HEK293 (cell line): Measurements from ENCODE around the gene PIEZO1.
A peak's percentile ranks its signal among the peaks of the same experiment; 100 is the strongest.

Source experiments
- BCL11A ChIP-seq: fragments of 450-650 bp; formaldehyde crosslinking; IDR thresholded peaks from 2 replicates; pipeline ENCODE4 v1.5.1; 2016; ENCODE audit warnings: low read depth, missing biosample characterization, missing genetic modification characterization
- GFI1B ChIP-seq: fragments of 450-650 bp; formaldehyde crosslinking; IDR thresholded peaks from 2 replicates; pipeline ENCODE4 v1.5.1; 2016; ENCODE audit warnings: missing biosample characterization, missing genetic modification characterization
- GLIS1 ChIP-seq: fragments of 450-650 bp; formaldehyde crosslinking; IDR thresholded peaks from 2 replicates; pipeline ENCODE4 v1.5.1; 2016; ENCODE audit warnings: missing biosample characterization, missing genetic modification characterization
- KLF1 ChIP-seq: fragments of 450-650 bp; formaldehyde crosslinking; IDR thresholded peaks from 2 replicates; pipeline ENCODE4 v1.5.1; 2016; ENCODE audit warnings: missing biosample characterization, missing genetic modification characterization
- PATZ1 ChIP-seq: fragments of 450-650 bp; formaldehyde crosslinking; IDR thresholded peaks from 2 replicates; pipeline ENCODE4 v1.5.1; 2016; ENCODE audit warnings: missing biosample characterization, missing genetic modification characterization
- PRDM4 ChIP-seq: fragments of 450-650 bp; formaldehyde crosslinking; IDR thresholded peaks from 2 replicates; pipeline ENCODE4 v1.5.1; 2017; ENCODE audit warnings: missing biosample characterization, missing genetic modification characterization
- SCRT2 ChIP-seq: fragments of 450-650 bp; formaldehyde crosslinking; IDR thresholded peaks from 2 replicates; pipeline ENCODE4 v1.5.1; 2016; ENCODE audit warnings: missing biosample characterization, missing genetic modification characterization
- YY1 ChIP-seq: fragments of 450-650 bp; formaldehyde crosslinking; IDR thresholded peaks from 2 replicates; pipeline ENCODE4 v1.5.1; 2018; ENCODE audit warnings: missing biosample characterization, missing genetic modification characterization
- YY2 ChIP-seq: fragments of 450-650 bp; formaldehyde crosslinking; IDR thresholded peaks from 2 replicates; pipeline ENCODE4 v1.5.1; 2016; ENCODE audit warnings: missing biosample characterization, missing genetic modification characterization
- ZBTB7A ChIP-seq: fragments of 450-650 bp; formaldehyde crosslinking; IDR thresholded peaks from 2 replicates; pipeline ENCODE4 v1.5.1; 2016; ENCODE audit warnings: low read depth, missing biosample characterization, missing genetic modification characterization
- ZNF211 ChIP-seq: fragments of 450-650 bp; formaldehyde crosslinking; IDR thresholded peaks from 2 replicates; pipeline ENCODE4 v1.5.1; 2016; ENCODE audit warnings: low read depth, missing biosample characterization, missing genetic modification characterization
- ZNF24 ChIP-seq: fragments of 450-650 bp; formaldehyde crosslinking; IDR thresholded peaks from 2 replicates; pipeline ENCODE4 v1.5.1; 2016; ENCODE audit warnings: missing biosample characterization, missing genetic modification characterization
- ZNF324 ChIP-seq: fragments of 450-650 bp; formaldehyde crosslinking; IDR thresholded peaks from 2 replicates; pipeline ENCODE4 v1.5.1; 2016; ENCODE audit warnings: missing biosample characterization, missing genetic modification characterization
- ZNF366 ChIP-seq: fragments of 450-650 bp; formaldehyde crosslinking; conservative IDR thresholded peaks from 2 replicates; pipeline ENCODE4 v1.5.1; 2016; ENCODE audit warnings: missing biosample characterization, missing genetic modification characterization
- ZNF48 ChIP-seq: fragments of 450-650 bp; formaldehyde crosslinking; IDR thresholded peaks from 2 replicates; pipeline ENCODE4 v1.5.1; 2016; ENCODE audit warnings: missing biosample characterization, missing genetic modification characterization
- ZNF560 ChIP-seq: fragments of 450-650 bp; formaldehyde crosslinking; IDR thresholded peaks from 2 replicates; pipeline ENCODE4 v1.5.1; 2017; ENCODE audit warnings: missing biosample characterization, missing genetic modification characterization, borderline replicate concordance
- ZNF629 ChIP-seq: fragments of 450-650 bp; formaldehyde crosslinking; IDR thresholded peaks from 2 replicates; pipeline ENCODE4 v1.5.1; 2017; ENCODE audit warnings: missing biosample characterization, missing genetic modification characterization
- ZNF660 ChIP-seq: fragments of 450-650 bp; IDR thresholded peaks from 2 replicates; pipeline ENCODE4 v1.5.1; 2018; ENCODE audit warnings: missing biosample characterization, mild to moderate bottlenecking, missing genetic modification characterization
- ZNF777 ChIP-seq: fragments of 450-650 bp; formaldehyde crosslinking; IDR thresholded peaks from 2 replicates; pipeline ENCODE4 v1.5.1; 2017; ENCODE audit warnings: missing biosample characterization, missing genetic modification characterization, borderline replicate concordance
- ZNF837 ChIP-seq: fragments of 450-650 bp; formaldehyde crosslinking; IDR thresholded peaks from 2 replicates; pipeline ENCODE4 v1.5.1; 2016; ENCODE audit warnings: missing biosample characterization, missing genetic modification characterization
- TF ChIP-seq, protein P1 (sequence below): fragments of 450-650 bp; formaldehyde crosslinking; IDR thresholded peaks from 2 replicates; pipeline ENCODE4 v1.5.1; 2016; ENCODE audit warnings: missing biosample characterization, missing genetic modification characterization, low read depth
- TF ChIP-seq, protein P2 (sequence below): fragments of 450-650 bp; formaldehyde crosslinking; IDR thresholded peaks from 2 replicates; pipeline ENCODE4 v1.5.1; 2017; ENCODE audit warnings: missing biosample characterization, missing genetic modification characterization
- TF ChIP-seq, protein P3 (sequence below): fragments of 450-650 bp; formaldehyde crosslinking; IDR thresholded peaks from 2 replicates; pipeline ENCODE4 v1.5.1; 2016; ENCODE audit warnings: missing biosample characterization, missing genetic modification characterization
- TF ChIP-seq, protein P4 (sequence below): fragments of 450-650 bp; formaldehyde crosslinking; IDR thresholded peaks from 2 replicates; pipeline ENCODE4 v1.5.1; 2016; ENCODE audit warnings: missing biosample characterization, missing genetic modification characterization
- TF ChIP-seq, protein P5 (sequence below): fragments of 450-650 bp; formaldehyde crosslinking; IDR thresholded peaks from 2 replicates; pipeline ENCODE4 v1.5.1; 2016; ENCODE audit warnings: missing biosample characterization, missing genetic modification characterization
- TF ChIP-seq, protein P6 (sequence below): fragments of 450-650 bp; formaldehyde crosslinking; IDR thresholded peaks from 2 replicates; pipeline ENCODE4 v1.5.1; 2016; ENCODE audit warnings: missing biosample characterization, missing genetic modification characterization

The PIEZO1 gene

GRCh38 chr16:88810912-88811768 lies 26.1 kb upstream of the PIEZO1 start (continued):
- no peak for TF ChIP-seq ZNF48 (tag by site-specific recombination)
- TF ChIP-seq KLF1, result 0 out of 2 replicates have a peak, but pooled peaks have one; percentile 7
- TF ChIP-seq, protein P1, sequence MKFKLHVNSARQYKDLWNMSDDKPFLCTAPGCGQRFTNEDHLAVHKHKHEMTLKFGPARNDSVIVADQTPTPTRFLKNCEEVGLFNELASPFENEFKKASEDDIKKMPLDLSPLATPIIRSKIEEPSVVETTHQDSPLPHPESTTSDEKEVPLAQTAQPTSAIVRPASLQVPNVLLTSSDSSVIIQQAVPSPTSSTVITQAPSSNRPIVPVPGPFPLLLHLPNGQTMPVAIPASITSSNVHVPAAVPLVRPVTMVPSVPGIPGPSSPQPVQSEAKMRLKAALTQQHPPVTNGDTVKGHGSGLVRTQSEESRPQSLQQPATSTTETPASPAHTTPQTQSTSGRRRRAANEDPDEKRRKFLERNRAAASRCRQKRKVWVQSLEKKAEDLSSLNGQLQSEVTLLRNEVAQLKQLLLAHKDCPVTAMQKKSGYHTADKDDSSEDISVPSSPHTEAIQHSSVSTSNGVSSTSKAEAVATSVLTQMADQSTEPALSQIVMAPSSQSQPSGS (tag by site-specific recombination), result no peak
- TF ChIP-seq, protein P2, sequence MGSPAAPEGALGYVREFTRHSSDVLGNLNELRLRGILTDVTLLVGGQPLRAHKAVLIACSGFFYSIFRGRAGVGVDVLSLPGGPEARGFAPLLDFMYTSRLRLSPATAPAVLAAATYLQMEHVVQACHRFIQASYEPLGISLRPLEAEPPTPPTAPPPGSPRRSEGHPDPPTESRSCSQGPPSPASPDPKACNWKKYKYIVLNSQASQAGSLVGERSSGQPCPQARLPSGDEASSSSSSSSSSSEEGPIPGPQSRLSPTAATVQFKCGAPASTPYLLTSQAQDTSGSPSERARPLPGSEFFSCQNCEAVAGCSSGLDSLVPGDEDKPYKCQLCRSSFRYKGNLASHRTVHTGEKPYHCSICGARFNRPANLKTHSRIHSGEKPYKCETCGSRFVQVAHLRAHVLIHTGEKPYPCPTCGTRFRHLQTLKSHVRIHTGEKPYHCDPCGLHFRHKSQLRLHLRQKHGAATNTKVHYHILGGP (tag by site-specific recombination), result no peak
- TF ChIP-seq BCL11A, result peak; percentile 66; the same call in 1 of the 2 replicates
- no peak for TF ChIP-seq ZNF777
- TF ChIP-seq GFI1B, result no peak
- TF ChIP-seq ZNF660, result peak; percentile 9; the same call in 1 of the 2 replicates
- TF ChIP-seq, protein P3, sequence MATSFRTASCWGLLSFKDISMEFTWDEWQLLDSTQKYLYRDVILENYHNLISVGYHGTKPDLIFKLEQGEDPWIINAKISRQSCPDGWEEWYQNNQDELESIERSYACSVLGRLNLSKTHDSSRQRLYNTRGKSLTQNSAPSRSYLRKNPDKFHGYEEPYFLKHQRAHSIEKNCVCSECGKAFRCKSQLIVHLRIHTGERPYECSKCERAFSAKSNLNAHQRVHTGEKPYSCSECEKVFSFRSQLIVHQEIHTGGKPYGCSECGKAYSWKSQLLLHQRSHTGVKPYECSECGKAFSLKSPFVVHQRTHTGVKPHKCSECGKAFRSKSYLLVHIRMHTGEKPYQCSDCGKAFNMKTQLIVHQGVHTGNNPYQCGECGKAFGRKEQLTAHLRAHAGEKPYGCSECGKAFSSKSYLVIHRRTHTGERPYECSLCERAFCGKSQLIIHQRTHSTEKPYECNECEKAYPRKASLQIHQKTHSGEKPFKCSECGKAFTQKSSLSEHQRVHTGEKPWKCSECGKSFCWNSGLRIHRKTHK (tag by site-specific recombination), result no peak
- TF ChIP-seq ZNF211 (tag by site-specific recombination), result no peak
- TF ChIP-seq PRDM4 (tag by site-specific recombination), result no peak
- no peak; the same call in 1 of the 2 replicates for TF ChIP-seq ZNF24 (tag by site-specific recombination)
- peak; percentile 58; the same call in 1 of the 2 replicates for TF ChIP-seq GLIS1 (tag by site-specific recombination)
- TF ChIP-seq, protein P4, sequence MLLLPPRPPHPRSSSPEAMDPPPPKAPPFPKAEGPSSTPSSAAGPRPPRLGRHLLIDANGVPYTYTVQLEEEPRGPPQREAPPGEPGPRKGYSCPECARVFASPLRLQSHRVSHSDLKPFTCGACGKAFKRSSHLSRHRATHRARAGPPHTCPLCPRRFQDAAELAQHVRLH (tag by site-specific recombination), result no peak; the same call in 1 of the 2 replicates
- TF ChIP-seq ZNF837 (tag by site-specific recombination), result 0 out of 2 replicates have a peak, but pooled peaks have one; percentile 77
- TF ChIP-seq, protein P5, sequence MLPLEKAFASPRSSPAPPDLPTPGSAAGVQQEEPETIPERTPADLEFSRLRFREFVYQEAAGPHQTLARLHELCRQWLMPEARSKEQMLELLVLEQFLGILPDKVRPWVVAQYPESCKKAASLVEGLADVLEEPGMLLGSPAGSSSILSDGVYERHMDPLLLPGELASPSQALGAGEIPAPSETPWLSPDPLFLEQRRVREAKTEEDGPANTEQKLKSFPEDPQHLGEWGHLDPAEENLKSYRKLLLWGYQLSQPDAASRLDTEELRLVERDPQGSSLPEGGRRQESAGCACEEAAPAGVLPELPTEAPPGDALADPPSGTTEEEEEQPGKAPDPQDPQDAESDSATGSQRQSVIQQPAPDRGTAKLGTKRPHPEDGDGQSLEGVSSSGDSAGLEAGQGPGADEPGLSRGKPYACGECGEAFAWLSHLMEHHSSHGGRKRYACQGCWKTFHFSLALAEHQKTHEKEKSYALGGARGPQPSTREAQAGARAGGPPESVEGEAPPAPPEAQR (tag by site-specific recombination), result no peak
- TF ChIP-seq ZBTB7A, result no peak
- TF ChIP-seq YY1, result no peak
- no peak; the same call in 1 of the 2 replicates for TF ChIP-seq YY2 (tag by site-specific recombination)
- TF ChIP-seq, protein P6, sequence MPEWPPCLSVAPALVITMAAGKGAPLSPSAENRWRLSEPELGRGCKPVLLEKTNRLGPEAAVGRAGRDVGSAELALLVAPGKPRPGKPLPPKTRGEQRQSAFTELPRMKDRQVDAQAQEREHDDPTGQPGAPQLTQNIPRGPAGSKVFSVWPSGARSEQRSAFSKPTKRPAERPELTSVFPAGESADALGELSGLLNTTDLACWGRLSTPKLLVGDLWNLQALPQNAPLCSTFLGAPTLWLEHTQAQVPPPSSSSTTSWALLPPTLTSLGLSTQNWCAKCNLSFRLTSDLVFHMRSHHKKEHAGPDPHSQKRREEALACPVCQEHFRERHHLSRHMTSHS (tag by site-specific recombination), result no peak
- TF ChIP-seq SCRT2 (tag by site-specific recombination), result no peak
- peak; percentile 91 for TF ChIP-seq PATZ1 (tag by site-specific recombination)
- TF ChIP-seq ZNF324 (tag by site-specific recombination), result 0 out of 2 replicates have a peak, but pooled peaks have one; percentile 40
- no peak for TF ChIP-seq ZNF629 (tag by site-specific recombination)
- TF ChIP-seq ZNF366 (tag by site-specific recombination), result no peak
- no peak for TF ChIP-seq ZNF560 (tag by site-specific recombination)
